ENCODE measurements around the gene MEGF6. TPM values are rescaled to one million over a fixed set of nuclear protein-coding genes. Genes with fewer than 3 reads are reported as not detected.

The MEGF6 gene
- total and polyA plus RNA-seq, 12 donors = 1.8 to 14.1 (median 7.0) TPM

DNA sequence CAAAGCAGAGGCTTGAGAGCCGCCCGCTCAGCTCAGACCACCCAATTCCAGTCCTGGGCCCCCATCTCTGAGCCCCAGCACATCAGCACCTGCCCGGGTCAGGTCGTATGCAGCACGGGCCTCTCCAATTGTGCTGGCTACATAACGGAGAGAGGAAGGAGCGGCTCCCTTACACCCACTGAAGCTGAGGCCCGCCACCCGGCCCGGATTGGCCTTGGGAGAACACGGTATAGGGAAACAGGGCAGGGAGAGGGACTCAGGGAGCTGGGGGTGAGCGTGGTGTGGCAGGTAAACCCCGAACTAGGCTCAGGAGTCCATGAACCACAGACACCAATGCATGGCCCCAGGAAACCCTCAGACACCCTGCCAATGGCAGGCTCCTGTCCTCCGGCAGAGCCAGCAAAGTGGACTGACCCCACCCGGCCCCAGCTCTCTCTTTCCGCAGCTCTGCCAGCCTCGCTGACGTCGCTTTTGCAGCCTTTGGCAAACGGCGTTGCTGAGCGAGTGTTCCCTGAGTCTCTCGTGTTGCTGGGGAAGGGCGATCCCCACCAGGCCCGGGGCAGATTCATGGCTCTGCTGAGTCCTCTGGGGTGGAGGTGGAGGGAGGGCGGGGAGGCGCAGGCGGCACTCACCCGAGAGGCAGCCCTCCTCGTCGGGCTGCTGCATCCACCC, 16.5 kb downstream of the MEGF6 start:
- Histone ChIP-seq H3K27ac (no peak overlapping the region), H3K9me3 (no peaks in the 10 kb centered on the region), H3K4me1 (peaks cover 9 to 38% (median 26%) of the 10 kb centered on the region in 9 donors), H3K36me3 (no peaks in the 10 kb centered on the region), H3K27me3 (peaks cover 0 to 9% (median 0%) of the 10 kb centered on the region in 7 donors), H3K4me3 (no peak overlapping the region)
- 78 to 83% methylated on average over 31 of the region's 31 CpGs for WGBS, 2 donors
- DNase-seq = no peak
- TF ChIP-seq, protein P1, sequence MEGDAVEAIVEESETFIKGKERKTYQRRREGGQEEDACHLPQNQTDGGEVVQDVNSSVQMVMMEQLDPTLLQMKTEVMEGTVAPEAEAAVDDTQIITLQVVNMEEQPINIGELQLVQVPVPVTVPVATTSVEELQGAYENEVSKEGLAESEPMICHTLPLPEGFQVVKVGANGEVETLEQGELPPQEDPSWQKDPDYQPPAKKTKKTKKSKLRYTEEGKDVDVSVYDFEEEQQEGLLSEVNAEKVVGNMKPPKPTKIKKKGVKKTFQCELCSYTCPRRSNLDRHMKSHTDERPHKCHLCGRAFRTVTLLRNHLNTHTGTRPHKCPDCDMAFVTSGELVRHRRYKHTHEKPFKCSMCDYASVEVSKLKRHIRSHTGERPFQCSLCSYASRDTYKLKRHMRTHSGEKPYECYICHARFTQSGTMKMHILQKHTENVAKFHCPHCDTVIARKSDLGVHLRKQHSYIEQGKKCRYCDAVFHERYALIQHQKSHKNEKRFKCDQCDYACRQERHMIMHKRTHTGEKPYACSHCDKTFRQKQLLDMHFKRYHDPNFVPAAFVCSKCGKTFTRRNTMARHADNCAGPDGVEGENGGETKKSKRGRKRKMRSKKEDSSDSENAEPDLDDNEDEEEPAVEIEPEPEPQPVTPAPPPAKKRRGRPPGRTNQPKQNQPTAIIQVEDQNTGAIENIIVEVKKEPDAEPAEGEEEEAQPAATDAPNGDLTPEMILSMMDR (IDR thresholded peaks at IDR 0.05) = no peak
- ATAC-seq = no peak
- intact Hi-C loops (cut with DNase I) = no loop called here

DNA sequence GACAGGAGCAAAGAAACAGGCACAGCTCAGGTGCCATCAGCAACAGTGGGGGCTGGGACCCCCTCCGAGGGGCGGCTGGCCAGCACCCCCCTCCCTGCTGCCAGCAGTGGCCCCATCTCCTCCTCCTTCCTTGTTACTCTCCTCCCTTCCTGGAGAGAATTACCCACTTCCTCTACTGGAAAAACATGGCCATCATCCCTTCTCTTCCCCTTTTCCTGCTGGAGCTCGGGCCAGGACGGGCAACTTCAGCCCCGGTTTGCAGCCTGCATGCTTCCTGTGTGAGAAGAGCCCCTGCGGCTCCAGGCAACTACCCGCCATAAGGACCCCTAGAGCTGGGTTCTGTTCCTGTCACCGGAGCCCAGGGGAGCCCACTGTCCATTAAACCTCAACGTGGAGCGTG, 17.6 kb downstream of the MEGF6 start:
- DNase-seq = no peak
- no peaks in the 10 kb centered on the region for H3K9me3 ChIP-seq
- no peaks in the 10 kb centered on the region for H3K36me3 ChIP-seq
- H3K27me3 ChIP-seq = peaks cover 0 to 9% (median 0%) of the 10 kb centered on the region in 7 donors
- H3K27ac ChIP-seq = no peak overlapping the region
- TF ChIP-seq, protein P1 (IDR thresholded peaks at IDR 0.05) = no peak
- intact Hi-C loops (cut with DNase I) = no loop called here
- 59 to 75% methylated on average over 10 of the region's 10 CpGs for WGBS, 2 donors
- peaks cover 9 to 36% (median 25%) of the 10 kb centered on the region in 9 donors for H3K4me1 ChIP-seq
- no peak for ATAC-seq
- no peak overlapping the region for H3K4me3 ChIP-seq

DNA sequence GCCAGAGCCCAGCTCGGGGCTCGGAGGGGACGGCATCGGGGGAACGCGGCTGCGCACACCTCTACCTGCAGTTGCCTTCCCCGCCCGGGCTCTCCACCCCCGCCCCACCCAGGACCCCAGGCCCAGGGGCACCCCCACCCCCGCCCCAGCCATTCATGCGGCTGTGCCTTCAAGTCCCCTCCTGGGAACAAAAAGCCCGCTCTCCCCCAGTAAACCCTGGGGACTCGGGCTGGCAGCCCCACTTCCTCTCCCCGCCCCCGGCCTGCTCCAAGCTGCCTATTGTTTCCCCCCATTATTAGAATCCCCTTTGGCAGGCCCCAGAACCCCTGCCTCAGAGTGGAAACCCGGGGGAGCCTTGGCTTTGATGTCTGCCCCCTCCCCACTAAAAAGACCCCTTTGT, 18.0 kb downstream of the MEGF6 start:
- intact Hi-C loops (cut with DNase I) = no loop called here

DNA sequence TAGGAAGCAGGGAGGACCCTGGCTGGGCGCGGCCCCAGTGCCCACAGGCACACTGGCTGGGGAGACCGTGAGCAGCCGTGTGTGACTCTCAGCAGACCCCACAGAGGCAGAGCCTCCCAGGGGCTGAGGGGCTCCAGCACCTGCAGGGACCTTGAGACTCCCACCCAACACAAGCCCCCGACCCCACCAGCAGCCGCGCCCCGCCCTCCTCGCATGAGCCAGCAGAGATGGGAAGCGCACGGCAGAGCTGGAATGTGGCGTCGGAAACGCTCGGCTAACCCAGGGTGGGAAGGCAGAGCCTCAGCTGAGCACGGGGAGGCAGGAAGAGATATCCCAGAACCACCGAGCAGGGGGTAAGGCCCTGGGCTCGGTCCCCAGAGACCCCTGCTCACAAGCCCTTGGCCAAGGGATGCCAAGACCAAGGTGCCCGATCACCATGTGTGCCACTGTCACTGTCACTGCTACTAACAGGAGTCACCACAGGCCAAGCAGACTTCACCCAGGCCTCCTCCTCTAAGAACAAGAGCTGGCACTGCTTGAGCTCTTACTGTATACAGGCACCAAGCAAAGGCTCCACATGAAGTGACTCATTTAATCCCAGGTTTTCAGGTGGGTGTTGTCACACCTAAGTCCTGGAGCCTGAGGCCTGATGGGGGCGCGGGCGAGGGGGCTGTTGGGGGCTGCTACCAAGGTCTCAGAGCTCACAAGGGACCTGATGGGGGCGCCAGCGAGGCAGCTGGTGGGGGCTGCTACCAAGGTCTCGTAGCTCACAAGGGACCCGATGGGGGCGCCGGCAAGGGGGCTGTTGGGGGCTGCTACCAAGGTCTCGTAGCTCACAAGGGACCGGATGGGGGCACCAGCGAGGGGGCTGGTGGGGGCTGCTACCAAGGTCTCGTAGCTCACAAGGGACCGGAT, 20.1 kb downstream of the MEGF6 start:
- H3K4me3 ChIP-seq = no peak overlapping the region
- no peaks in the 10 kb centered on the region for H3K9me3 ChIP-seq
- peaks cover 0 to 16% (median 5%) of the 10 kb centered on the region in 9 donors for H3K4me1 ChIP-seq
- no peaks in the 10 kb centered on the region for H3K36me3 ChIP-seq
- H3K27me3 ChIP-seq = peaks cover 0 to 9% (median 0%) of the 10 kb centered on the region in 7 donors
- ATAC-seq = no peak
- TF ChIP-seq, protein P1 (IDR thresholded peaks at IDR 0.05) = no peak
- H3K27ac ChIP-seq = no peak overlapping the region
- DNase-seq = no peak
- intact Hi-C loops (cut with DNase I) = no loop called here
- WGBS, 2 donors = 87 to 89% methylated on average over 30 to 31 of the region's 33 CpGs

More for the DNA sequence above, 18.0 kb downstream of the MEGF6 start:
- WGBS, 2 donors = 78 to 86% methylated on average over 17 of the region's 17 CpGs
- Histone ChIP-seq H3K4me3 (no peak overlapping the region), H3K27ac (no peak overlapping the region), H3K4me1 (peaks cover 7 to 32% (median 21%) of the 10 kb centered on the region in 9 donors), H3K9me3 (no peaks in the 10 kb centered on the region), H3K27me3 (peaks cover 0 to 9% (median 0%) of the 10 kb centered on the region in 7 donors), H3K36me3 (no peaks in the 10 kb centered on the region)
- TF ChIP-seq, protein P1 (IDR thresholded peaks at IDR 0.05) = no peak
- ATAC-seq (no peak), DNase-seq (no peak)
